GM19328 (cell line): ENCODE measurements around the gene MTMR11.
"Not testable (repeated sequence)": the region's sequence is repeated elsewhere in the genome, so short reads cannot be mapped to it uniquely, and the experiment has no call there.

ENCODE experiments used
- ATAC-seq: cut with Tn5 transposase; IDR thresholded peaks from one replicate; pipeline ENCODE4 v1.9.1; 2021; ENCODE audit warnings: mild to moderate bottlenecking, moderate library complexity; ENCODE audit not compliant: unreplicated experiment

Gene MTMR11

GRCh38 chr1:149903836-149904491 lies 32.7 kb downstream of the MTMR11 start:
- ATAC-seq = no peak

GRCh38 chr1:149899460-149900284 lies 37.0 kb downstream of the MTMR11 start, which contains the start of gene BOLA1:
Gene BOLA1, plus strand, starts transcription at chr1:149899568. Its CDS starts 492 bp downstream, at chr1:149900060.
- ATAC-seq = peak; percentile 96

GRCh38 chr1:149896575-149896974 lies 40.1 kb downstream of the MTMR11 start:
- ATAC-seq = no peak

- ATAC-seq = no peak
These were observed 47.7 kb downstream of the MTMR11 start for GRCh38 chr1:149888999-149889289.

- ATAC-seq = no peak
These were observed 48.3 kb downstream of the MTMR11 start for GRCh38 chr1:149888247-149888998.

- ATAC-seq = peak; percentile 36
These were observed 49.0 kb downstream of the MTMR11 start for GRCh38 chr1:149887456-149888246.

GRCh38 chr1:149887196-149887455 lies 49.6 kb downstream of the MTMR11 start:
- ATAC-seq = not testable (repeated sequence)

GRCh38 chr1:149886396-149887195 lies 50.1 kb downstream of the MTMR11 start:
- peak; percentile 68 for ATAC-seq

GRCh38 chr1:149886121-149886395 lies 50.6 kb downstream of the MTMR11 start:
- ATAC-seq = not testable (repeated sequence)

GRCh38 chr1:149885339-149886120 lies 51.1 kb downstream of the MTMR11 start:
- ATAC-seq = no peak

- no peak for ATAC-seq
These were observed 52.0 kb downstream of the MTMR11 start for GRCh38 chr1:149884433-149885338.

GRCh38 chr1:149883598-149884247 lies 53.0 kb downstream of the MTMR11 start:
- no peak for ATAC-seq

GRCh38 chr1:149881876-149882275 lies 54.8 kb downstream of the MTMR11 start:
- no peak for ATAC-seq

GRCh38 chr1:149879556-149879955 lies 57.1 kb downstream of the MTMR11 start:
- no peak for ATAC-seq
